H1 (cell line): ENCODE measurements around the gene RBM43.

Experiments used
- CBX5 ChIP-seq: fragments of 300-800, 300-1000 bp; sonication (generic); IDR thresholded peaks from 2 replicates; pipeline ENCODE4 v1.7.1; 2016; ENCODE audit warnings: antibody characterized with exemption, low read length, low read depth
- TF ChIP-seq, protein P1 (sequence below), 3 experiments: IDR thresholded peaks; 1 replicate in 2 of 3; 2 replicates in 1 of 3; pipeline versions ENCODE4 v1.5.1 to v1.6.1; 2011; ENCODE audit warnings: low read length in 3 of 3, mild to moderate bottlenecking in 3 of 3, inconsistent platforms in 2 of 3, low read depth in 1 of 3, moderate library complexity in 1 of 3; ENCODE audit not compliant: insufficient read depth in 1 of 3; ENCODE audit errors: control extremely low read depth in 1 of 3

DNA sequence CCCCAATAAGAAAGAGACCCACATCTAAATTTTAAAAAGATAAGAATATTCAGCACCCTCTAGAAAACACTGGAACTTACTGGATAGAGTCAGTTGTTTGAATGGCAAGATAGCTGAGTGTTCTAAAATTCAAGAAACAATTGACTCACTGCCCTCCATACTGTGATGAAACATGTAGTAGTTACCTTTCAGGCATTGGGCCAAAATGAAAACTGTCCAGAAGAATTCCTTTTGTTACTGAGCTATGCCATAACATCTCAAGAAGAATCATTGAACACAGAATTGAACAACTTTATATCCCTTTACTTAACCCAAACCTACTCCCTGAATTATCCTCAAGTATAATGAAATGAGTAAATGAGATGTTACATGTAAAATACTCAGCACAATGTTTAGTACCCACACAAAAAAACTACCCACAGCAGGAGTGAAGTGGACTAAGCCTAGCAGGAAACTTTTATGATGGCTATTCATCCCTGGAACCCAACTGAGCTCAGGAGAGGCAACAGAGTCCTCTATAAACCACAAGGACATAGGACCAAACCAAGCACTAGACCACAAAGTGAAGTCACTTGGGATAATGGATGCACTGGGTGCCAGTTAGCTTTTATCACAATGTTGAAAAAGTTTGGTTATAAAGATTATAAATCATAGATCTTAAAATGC, 32.7 kb downstream of the RBM43 start:
- no peak for TF ChIP-seq CBX5
- TF ChIP-seq, protein P1, sequence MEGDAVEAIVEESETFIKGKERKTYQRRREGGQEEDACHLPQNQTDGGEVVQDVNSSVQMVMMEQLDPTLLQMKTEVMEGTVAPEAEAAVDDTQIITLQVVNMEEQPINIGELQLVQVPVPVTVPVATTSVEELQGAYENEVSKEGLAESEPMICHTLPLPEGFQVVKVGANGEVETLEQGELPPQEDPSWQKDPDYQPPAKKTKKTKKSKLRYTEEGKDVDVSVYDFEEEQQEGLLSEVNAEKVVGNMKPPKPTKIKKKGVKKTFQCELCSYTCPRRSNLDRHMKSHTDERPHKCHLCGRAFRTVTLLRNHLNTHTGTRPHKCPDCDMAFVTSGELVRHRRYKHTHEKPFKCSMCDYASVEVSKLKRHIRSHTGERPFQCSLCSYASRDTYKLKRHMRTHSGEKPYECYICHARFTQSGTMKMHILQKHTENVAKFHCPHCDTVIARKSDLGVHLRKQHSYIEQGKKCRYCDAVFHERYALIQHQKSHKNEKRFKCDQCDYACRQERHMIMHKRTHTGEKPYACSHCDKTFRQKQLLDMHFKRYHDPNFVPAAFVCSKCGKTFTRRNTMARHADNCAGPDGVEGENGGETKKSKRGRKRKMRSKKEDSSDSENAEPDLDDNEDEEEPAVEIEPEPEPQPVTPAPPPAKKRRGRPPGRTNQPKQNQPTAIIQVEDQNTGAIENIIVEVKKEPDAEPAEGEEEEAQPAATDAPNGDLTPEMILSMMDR (IDR thresholded peaks at IDR 0.05; ENCODE audit: control extremely low read depth in 1 of 3, insufficient read depth in 1 of 3, low read depth in 1 of 3, low read length in 3 of 3) = no peak
